ENCODE measurements around the gene ADAM10.

- no peak for TF ChIP-seq CTCF (IDR thresholded peaks at IDR 0.05)
- no peak for TF ChIP-seq POLR2A (IDR thresholded peaks at IDR 0.05)
- no peak for TF ChIP-seq EP300 (IDR thresholded peaks at IDR 0.05)
- no peak for TF ChIP-seq POLR2AphosphoS5 (IDR thresholded peaks at IDR 0.05)
Measured at GRCh38 chr15:58575045-58575786, 174.3 kb downstream of the ADAM10 start.

All from stomach (tissue), 4 donors.